RWPE2 (cell line): Measurements from ENCODE around the gene INO80E.

Experiments
- ATAC-seq: fragments of 200-7000 bp; cut with Tn5 transposase; 3 replicates; pipeline ENCODE4 v1.9.1; 2021; ENCODE audit warnings: low read depth
- DNase-seq: peaks from one replicate; pipeline ENCODE4 v3.0.0-alpha.2; 2020; ENCODE audit warnings: low spot score
- H3K27ac ChIP-seq: fragments of 450-650 bp; 2 replicates; pipeline ENCODE4 v1.5.1; 2017; ENCODE audit warnings: mild to moderate bottlenecking; ENCODE audit not compliant: poor library complexity, severe bottlenecking
- H3K27me3 ChIP-seq: fragments of 250-450 bp; sonication (Bioruptor Pico); 2 replicates; pipeline ENCODE4 v1.5.1; 2021; ENCODE audit warnings: mild to moderate bottlenecking, moderate library complexity; ENCODE audit not compliant: insufficient read depth, poor library complexity, severe bottlenecking
- H3K36me3 ChIP-seq: fragments of 250-450 bp; sonication (Bioruptor Pico); 2 replicates; pipeline ENCODE4 v1.5.1; 2020; ENCODE audit warnings: low read depth, mild to moderate bottlenecking, moderate library complexity
- H3K4me1 ChIP-seq: fragments of 250-450 bp; sonication (Bioruptor Pico); 2 replicates; pipeline ENCODE4 v1.5.1; 2021; ENCODE audit warnings: mild to moderate bottlenecking, moderate library complexity; ENCODE audit not compliant: insufficient read depth, poor library complexity, severe bottlenecking
- H3K4me3 ChIP-seq: fragments of 250-450 bp; sonication (Bioruptor Pico); 2 replicates; pipeline ENCODE4 v1.5.1; 2021; ENCODE audit warnings: mild to moderate bottlenecking, moderate library complexity; ENCODE audit not compliant: severe bottlenecking
- H3K9me3 ChIP-seq: fragments of 250-450 bp; sonication (Bioruptor Pico); 2 replicates; pipeline ENCODE4 v1.5.1; 2021; ENCODE audit warnings: mild to moderate bottlenecking, moderate library complexity; ENCODE audit not compliant: severe bottlenecking
- TF ChIP-seq, protein P1 (sequence below): fragments of 450-650 bp; IDR thresholded peaks from one replicate; pipeline ENCODE4 v1.5.1; 2017; ENCODE audit warnings: mild to moderate bottlenecking, moderate library complexity; ENCODE audit not compliant: poor library complexity, severe bottlenecking

INO80E gene

GRCh38 chr16:30004811-30005242 lies 8.8 kb downstream of the INO80E start:
- H3K9me3 ChIP-seq: no peaks in the 10 kb centered on the region
- TF ChIP-seq, protein P1, sequence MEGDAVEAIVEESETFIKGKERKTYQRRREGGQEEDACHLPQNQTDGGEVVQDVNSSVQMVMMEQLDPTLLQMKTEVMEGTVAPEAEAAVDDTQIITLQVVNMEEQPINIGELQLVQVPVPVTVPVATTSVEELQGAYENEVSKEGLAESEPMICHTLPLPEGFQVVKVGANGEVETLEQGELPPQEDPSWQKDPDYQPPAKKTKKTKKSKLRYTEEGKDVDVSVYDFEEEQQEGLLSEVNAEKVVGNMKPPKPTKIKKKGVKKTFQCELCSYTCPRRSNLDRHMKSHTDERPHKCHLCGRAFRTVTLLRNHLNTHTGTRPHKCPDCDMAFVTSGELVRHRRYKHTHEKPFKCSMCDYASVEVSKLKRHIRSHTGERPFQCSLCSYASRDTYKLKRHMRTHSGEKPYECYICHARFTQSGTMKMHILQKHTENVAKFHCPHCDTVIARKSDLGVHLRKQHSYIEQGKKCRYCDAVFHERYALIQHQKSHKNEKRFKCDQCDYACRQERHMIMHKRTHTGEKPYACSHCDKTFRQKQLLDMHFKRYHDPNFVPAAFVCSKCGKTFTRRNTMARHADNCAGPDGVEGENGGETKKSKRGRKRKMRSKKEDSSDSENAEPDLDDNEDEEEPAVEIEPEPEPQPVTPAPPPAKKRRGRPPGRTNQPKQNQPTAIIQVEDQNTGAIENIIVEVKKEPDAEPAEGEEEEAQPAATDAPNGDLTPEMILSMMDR: no peak
- peaks cover 5% of the 10 kb centered on the region for H3K36me3 ChIP-seq
- no peaks in the 10 kb centered on the region for H3K4me1 ChIP-seq
- H3K27me3 ChIP-seq: no peaks in the 10 kb centered on the region
- DNase-seq: peak; percentile 60
- ATAC-seq: peak; percentile 34; the same call in 2 of the 3 replicates
- no peak overlapping the region for H3K4me3 ChIP-seq
- no peak overlapping the region for H3K27ac ChIP-seq

DNA sequence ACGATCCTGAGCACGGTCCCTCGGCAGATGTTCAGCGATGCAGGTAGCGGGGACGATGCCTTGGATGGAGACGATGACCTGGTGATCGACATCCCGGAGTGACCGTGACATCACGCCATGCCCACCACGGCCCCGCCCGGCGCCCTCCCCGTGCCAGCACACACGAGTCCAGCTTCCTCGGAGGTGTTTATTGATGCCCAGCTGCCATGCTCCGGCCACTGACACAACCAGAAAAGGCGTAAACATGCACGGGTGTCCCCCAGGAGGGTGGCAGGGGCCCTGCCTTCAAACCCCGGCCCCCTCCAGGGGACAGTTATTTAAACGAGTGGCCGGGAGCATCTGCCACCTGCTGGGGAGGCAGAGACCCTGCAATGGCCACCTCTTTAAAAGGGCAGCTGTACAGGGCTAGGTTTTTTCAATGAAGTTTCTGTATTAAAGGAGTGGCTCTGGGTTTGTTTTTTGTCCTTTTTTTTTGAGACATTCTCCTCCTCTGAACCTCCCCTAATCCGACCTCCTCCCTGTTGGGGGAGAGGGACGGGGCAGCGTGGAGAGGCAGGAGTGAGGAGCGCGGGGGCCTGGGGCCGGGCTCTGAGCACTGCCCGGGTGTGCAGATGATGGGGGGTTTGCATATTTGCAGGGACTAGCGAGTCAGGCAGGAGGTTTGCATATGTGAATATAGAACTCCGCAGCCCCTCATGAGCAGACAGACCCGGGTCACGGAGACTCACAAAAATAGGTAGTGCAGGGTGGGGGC lies 9.5 kb downstream of the INO80E start:
- Histone ChIP-seq H3K9me3 (no peaks in the 10 kb centered on the region), H3K4me3 (no peak overlapping the region), H3K27ac (no peak overlapping the region), H3K36me3 (peaks cover 3% of the 10 kb centered on the region), H3K4me1 (no peaks in the 10 kb centered on the region), H3K27me3 (peaks cover 5% of the 10 kb centered on the region)
- DNase-seq: no peak
- ATAC-seq: peak; percentile 37; the same call in 2 of the 3 replicates
- TF ChIP-seq, protein P1: peak; percentile 79

GRCh38 chr16:30006095-30006473 lies 10.0 kb downstream of the INO80E start:
- TF ChIP-seq, protein P1: no peak
- H3K4me3 ChIP-seq: no peak overlapping the region
- no peaks in the 10 kb centered on the region for H3K9me3 ChIP-seq
- DNase-seq: peak; percentile 62
- H3K4me1 ChIP-seq: no peaks in the 10 kb centered on the region
- no peak overlapping the region for H3K27ac ChIP-seq
- H3K27me3 ChIP-seq: peaks cover 8% of the 10 kb centered on the region
- no peak for ATAC-seq
- H3K36me3 ChIP-seq: no peaks in the 10 kb centered on the region; the same call in 1 of the 2 replicates

GRCh38 chr16:30006659-30007377 lies 10.8 kb downstream of the INO80E start:
- H3K36me3 ChIP-seq: no peaks in the 10 kb centered on the region; the same call in 1 of the 2 replicates
- H3K27ac ChIP-seq: no peak overlapping the region
- H3K9me3 ChIP-seq: no peaks in the 10 kb centered on the region
- H3K27me3 ChIP-seq: peaks cover 8% of the 10 kb centered on the region
- DNase-seq: peak; percentile 65
- ATAC-seq: no peak
- H3K4me1 ChIP-seq: no peaks in the 10 kb centered on the region
- TF ChIP-seq, protein P1: no peak
- no peak overlapping the region for H3K4me3 ChIP-seq
